Transverse colon (tissue), 4 donors: ENCODE data around the gene PALLD. TPM values are rescaled to one million over a fixed set of nuclear protein-coding genes. Genes with fewer than 3 reads are reported as not detected.

Experiments used
- DNase-seq: peaks from one replicate; pipeline ENCODE4 v3.0.0-alpha.2; 2019
- H3K27ac ChIP-seq, 4 donors: fragments of 200-600 bp; sonication (generic); 2 replicates each; pipeline ENCODE4 v1.5.1; 2016 to 2018; ENCODE audit warnings: inconsistent platforms in 4 of 4
- H3K27me3 ChIP-seq: fragments of 200-600 bp; sonication (generic); 2 replicates; pipeline ENCODE4 v1.5.1; 2017; ENCODE audit warnings: inconsistent platforms
- H3K36me3 ChIP-seq, 4 donors: fragments of 200-600 bp; sonication (generic); 2 replicates each; pipeline ENCODE4 v1.5.1; 2017 to 2019; ENCODE audit warnings: inconsistent platforms in 4 of 4
- H3K4me1 ChIP-seq, 4 donors: fragments of 200-600 bp; sonication (generic); 2 replicates each; pipeline ENCODE4 v1.5.1; 2017 to 2020; ENCODE audit warnings: inconsistent platforms in 4 of 4
- H3K4me3 ChIP-seq, 4 donors: fragments of 200-600 bp; sonication (generic); 1 replicate in 1 of 4; 2 replicates in 3 of 4; pipeline versions ENCODE4 v1.5.1 to v1.6.1; 2017 to 2019; ENCODE audit warnings: inconsistent platforms in 4 of 4
- H3K9me3 ChIP-seq, 2 donors: fragments of 200-600 bp; sonication (generic); 2 replicates each; pipeline ENCODE4 v1.5.1; 2017 to 2019; ENCODE audit warnings: inconsistent platforms in 2 of 2
- CTCF ChIP-seq, 5 experiments: fragments of 200-600 bp in 3 of 5; fragments of 450-650 bp in 2 of 5; sonication (generic) in 3 of 5; IDR thresholded peaks; 1 replicate in 2 of 5; 2 replicates in 3 of 5; pipeline ENCODE4 v1.5.1; 2016 to 2017; ENCODE audit warnings: antibody characterized with exemption in 5 of 5, inconsistent platforms in 3 of 5, mild to moderate bottlenecking in 2 of 5, moderate library complexity in 1 of 5
- EP300 ChIP-seq: sonication (generic); formaldehyde crosslinking; IDR thresholded peaks from one replicate; pipeline ENCODE4 v1.6.1; 2017; ENCODE audit warnings: antibody characterized with exemption, low read depth
- POLR2A ChIP-seq: fragments of 450-650 bp; IDR thresholded peaks from one replicate; pipeline ENCODE4 v1.6.1; 2016; ENCODE audit warnings: antibody characterized with exemption, mild to moderate bottlenecking, moderate library complexity
- POLR2AphosphoS5 ChIP-seq, 3 donors: sonication (generic); formaldehyde crosslinking; IDR thresholded peaks; one replicate each; pipeline ENCODE4 v1.6.1; 2016; ENCODE audit warnings: antibody characterized with exemption in 3 of 3
- WGBS, 2 donors: methylation state at CpG; one replicate each; pipeline ENCODE4 v1.1.5; 2018; ENCODE audit warnings: low coverage in 1 of 2; 5-methylcytosine and 5-hydroxymethylcytosine counted together
- in situ Hi-C, 4 donors: fragments of 200-750 bp; cut with MboI; loops; one replicate each; pipeline versions ENCODE4 v1.15.0 to v1.15.1; 2017; ENCODE audit warnings: low sequenced_read_pairs in 3 of 4, low pct_ligation_motif_present in 1 of 4, low pct_unique_long_range_greater_than_20kb in 1 of 4
- intact Hi-C: fragments of 100-400 bp; cut with DNase I; formaldehyde crosslinking; loops from one replicate; pipeline ENCODE4 v1.15.1; 2023; ENCODE audit warnings: low total_unique reads
- total RNA-seq, 4 donors: library from RNA; depleted of rRNA; stranded (reverse); fragments of >200 nt; gene quantifications; one replicate each; pipeline ENCODE4 v1.1.0, GENCODE V29; 2016

PALLD gene
- total RNA-seq, 4 donors from 2014 or later = 230 to 309 (median 278) TPM

GRCh38 chr4:168484626-168485025 lies 12.2 kb upstream of the PALLD start:
- DNase-seq = no peak
- H3K27ac ChIP-seq = no peak overlapping the region
- in situ Hi-C loops = loop anchor here in 1 of 4 donors (25.0 kb wide), 1 partner anchor 172 kb away; the partner anchor contains the start of gene DDX60
- no peak for TF ChIP-seq CTCF (IDR thresholded peaks at IDR 0.05)
- no peak for TF ChIP-seq POLR2AphosphoS5 (IDR thresholded peaks at IDR 0.05)
- no peak for TF ChIP-seq EP300
- TF ChIP-seq POLR2A = no peak
- H3K27me3 ChIP-seq = no peaks in the 10 kb centered on the region
- H3K9me3 ChIP-seq = no peaks in the 10 kb centered on the region
- intact Hi-C loops = no loop called here
- H3K4me1 ChIP-seq = peaks cover 0 to 10% (median 1%) of the 10 kb centered on the region in 4 donors
- no peak overlapping the region for H3K4me3 ChIP-seq
- H3K36me3 ChIP-seq = no peaks in the 10 kb centered on the region

- 96 to 100% methylated on average over 2 of the region's 2 CpGs for WGBS, 2 donors
- intact Hi-C loops (no loop called here), in situ Hi-C loops (loop anchor here in 1 of 4 donors (25.0 kb wide), 1 partner anchor 173 kb away; the partner anchor contains the start of gene DDX60)
- Histone ChIP-seq H3K27ac (no peak overlapping the region), H3K4me1 (peaks cover 0 to 10% (median 1%) of the 10 kb centered on the region in 4 donors), H3K36me3 (no peaks in the 10 kb centered on the region), H3K27me3 (no peaks in the 10 kb centered on the region), H3K4me3 (no peak overlapping the region), H3K9me3 (no peaks in the 10 kb centered on the region)
- DNase-seq = no peak
- TF ChIP-seq POLR2AphosphoS5 (IDR thresholded peaks at IDR 0.05) (no peak), POLR2A (no peak), EP300 (no peak), CTCF (IDR thresholded peaks at IDR 0.05) (no peak)
These were observed 11.5 kb upstream of the PALLD start for GRCh38 chr4:168485156-168485910.

- no peak for TF ChIP-seq POLR2AphosphoS5 (IDR thresholded peaks at IDR 0.05)
- TF ChIP-seq EP300 = no peak
- TF ChIP-seq POLR2A = no peak
- TF ChIP-seq CTCF (IDR thresholded peaks at IDR 0.05) = no peak
- Histone ChIP-seq H3K4me3 (no peak overlapping the region), H3K36me3 (no peaks in the 10 kb centered on the region), H3K27me3 (no peaks in the 10 kb centered on the region), H3K4me1 (no peaks in the 10 kb centered on the region), H3K9me3 (no peaks in the 10 kb centered on the region), H3K27ac (no peak overlapping the region)
- no peak for DNase-seq
- intact Hi-C loops = no loop called here
- WGBS, 2 donors = 80% methylated on average over 1 of the region's 1 CpG; no CpG with 5 or more reads in 1 of the 2 donors
- in situ Hi-C loops = loop anchor here in 1 of 4 donors (25.0 kb wide), 1 partner anchor 175 kb away; the partner anchor contains the start of gene DDX60
These were observed 10.0 kb upstream of the PALLD start for GRCh38 chr4:168486912-168487281.

GRCh38 chr4:168487282-168488035 lies 9.4 kb upstream of the PALLD start:
- in situ Hi-C loops (loop anchor here in 1 of 4 donors (25.0 kb wide), 1 partner anchor 175 kb away; the partner anchor contains the start of gene DDX60), intact Hi-C loops (no loop called here)
- Histone ChIP-seq H3K9me3 (no peaks in the 10 kb centered on the region), H3K4me1 (no peaks in the 10 kb centered on the region), H3K4me3 (no peak overlapping the region), H3K27ac (no peak overlapping the region), H3K36me3 (no peaks in the 10 kb centered on the region), H3K27me3 (no peaks in the 10 kb centered on the region)
- 74 to 83% methylated on average over 7 to 9 of the region's 9 CpGs for WGBS, 2 donors
- TF ChIP-seq POLR2AphosphoS5 (IDR thresholded peaks at IDR 0.05) (no peak), EP300 (no peak), POLR2A (no peak), CTCF (IDR thresholded peaks at IDR 0.05) (no peak)
- no peak for DNase-seq
